HG02642 (cell line): Measurements from ENCODE around the gene GPR132.
"Not testable (repeated sequence)": the region's sequence is repeated elsewhere in the genome, so short reads cannot be mapped to it uniquely, and the experiment has no call there.

Source experiments
- ATAC-seq: cut with Tn5 transposase; IDR thresholded peaks from one replicate; pipeline ENCODE4 v1.9.1; 2021; ENCODE audit warnings: mild to moderate bottlenecking; ENCODE audit not compliant: unreplicated experiment, poor library complexity

The GPR132 gene, protein sequence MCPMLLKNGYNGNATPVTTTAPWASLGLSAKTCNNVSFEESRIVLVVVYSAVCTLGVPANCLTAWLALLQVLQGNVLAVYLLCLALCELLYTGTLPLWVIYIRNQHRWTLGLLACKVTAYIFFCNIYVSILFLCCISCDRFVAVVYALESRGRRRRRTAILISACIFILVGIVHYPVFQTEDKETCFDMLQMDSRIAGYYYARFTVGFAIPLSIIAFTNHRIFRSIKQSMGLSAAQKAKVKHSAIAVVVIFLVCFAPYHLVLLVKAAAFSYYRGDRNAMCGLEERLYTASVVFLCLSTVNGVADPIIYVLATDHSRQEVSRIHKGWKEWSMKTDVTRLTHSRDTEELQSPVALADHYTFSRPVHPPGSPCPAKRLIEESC

DNA sequence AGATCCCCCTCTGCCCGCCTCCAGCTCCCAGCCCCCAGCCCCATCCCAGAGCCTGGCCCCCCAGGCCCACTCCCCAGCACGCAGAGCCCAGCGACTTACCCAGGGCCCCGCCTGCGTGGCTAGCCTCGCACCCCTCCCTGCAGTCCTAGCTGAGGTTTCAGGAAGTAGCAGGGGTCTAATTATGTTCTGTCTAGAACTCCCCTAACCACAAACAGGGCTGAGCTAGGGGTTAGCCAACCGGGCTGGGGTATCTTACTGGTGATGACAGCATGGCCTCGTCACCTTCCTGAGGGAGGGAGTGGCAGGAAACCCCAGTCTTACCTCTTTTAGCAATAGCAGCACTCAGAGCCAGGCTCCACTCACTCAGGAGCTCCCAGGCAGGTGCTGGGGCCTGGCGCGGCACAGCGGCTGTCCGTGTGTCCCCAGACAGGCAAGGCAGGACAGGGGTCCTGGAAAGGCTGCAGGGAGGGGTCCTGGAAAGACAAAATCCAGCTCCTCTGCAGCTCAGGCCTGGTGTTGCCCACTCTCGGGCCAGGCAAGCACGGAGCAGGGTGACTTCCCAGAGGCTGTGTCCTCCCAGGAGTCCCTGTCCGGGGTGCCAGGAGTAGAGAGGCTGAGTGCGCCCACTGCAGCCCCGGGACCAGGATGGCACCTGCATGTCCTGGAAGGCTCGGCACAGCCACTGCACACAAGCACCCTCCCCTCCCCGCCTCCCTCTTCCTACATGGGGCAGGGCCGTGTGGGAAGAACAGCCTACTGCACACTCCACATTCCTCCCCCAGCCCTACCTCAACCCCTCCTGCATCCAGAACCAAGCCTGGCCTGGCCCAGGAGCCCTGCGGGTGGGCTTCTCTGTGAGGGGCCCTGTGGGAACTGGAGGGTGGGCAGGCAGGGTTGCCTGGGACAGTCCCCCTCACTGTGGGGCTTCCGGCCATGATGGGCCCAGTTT lies at the start of gene GPR132:
GPR132 (minus strand) TSS at position 151 of the 949 bp plus-strand sequence. CDS start 10,010 bp downstream, outside the sequence.
- ATAC-seq, result peak; percentile 38

- ATAC-seq, result not testable (repeated sequence)
Observed at GRCh38 chr14:105109243-105109642, 44.0 kb upstream of the GPR132 start.

DNA sequence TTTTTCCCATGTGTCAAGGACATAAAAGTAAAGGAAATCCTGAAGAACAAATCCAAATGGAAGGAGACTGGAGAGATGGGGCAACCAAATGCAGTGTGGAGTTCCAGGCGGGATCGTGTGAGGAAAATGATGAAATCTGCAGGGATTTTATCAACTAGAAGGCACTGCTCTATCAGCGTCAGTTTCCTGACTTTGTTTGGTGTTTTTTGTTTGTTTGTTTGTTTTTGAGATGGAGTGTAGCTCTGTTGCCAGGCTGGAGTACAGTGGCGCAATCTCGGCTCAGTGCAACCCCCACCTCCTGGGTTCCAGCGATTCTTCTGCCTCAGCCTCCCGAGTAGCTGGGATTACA lies 43.3 kb upstream of the GPR132 start:
- ATAC-seq, result no peak

GRCh38 chr14:105107781-105108515 lies 42.7 kb upstream of the GPR132 start:
- no peak for ATAC-seq

- no peak for ATAC-seq
Observed at GRCh38 chr14:105107351-105107750, 42.1 kb upstream of the GPR132 start.

GRCh38 chr14:105105158-105105557 lies 39.9 kb upstream of the GPR132 start:
- ATAC-seq, result no peak

DNA sequence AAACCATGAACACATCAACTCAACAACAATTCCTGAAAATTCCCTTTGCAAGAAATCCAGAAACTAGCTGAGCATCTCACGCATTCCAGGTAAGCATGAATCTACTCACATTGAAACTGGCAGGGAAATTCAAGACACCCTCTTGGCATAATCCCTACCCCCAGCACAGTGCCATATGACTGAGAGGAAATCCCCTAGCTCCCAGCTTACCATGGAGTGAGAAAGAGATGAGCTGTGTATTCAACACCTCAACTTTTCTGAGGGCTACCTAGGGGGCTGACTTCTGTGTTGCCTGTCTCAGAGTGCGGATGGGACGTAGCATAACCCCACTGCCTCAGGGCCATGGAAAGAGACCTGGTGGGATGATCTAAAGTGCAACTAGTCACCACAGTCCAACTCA lies 37.7 kb upstream of the GPR132 start:
- no peak for ATAC-seq

- no peak for ATAC-seq
Observed at GRCh38 chr14:105102361-105102870, 37.2 kb upstream of the GPR132 start.

DNA sequence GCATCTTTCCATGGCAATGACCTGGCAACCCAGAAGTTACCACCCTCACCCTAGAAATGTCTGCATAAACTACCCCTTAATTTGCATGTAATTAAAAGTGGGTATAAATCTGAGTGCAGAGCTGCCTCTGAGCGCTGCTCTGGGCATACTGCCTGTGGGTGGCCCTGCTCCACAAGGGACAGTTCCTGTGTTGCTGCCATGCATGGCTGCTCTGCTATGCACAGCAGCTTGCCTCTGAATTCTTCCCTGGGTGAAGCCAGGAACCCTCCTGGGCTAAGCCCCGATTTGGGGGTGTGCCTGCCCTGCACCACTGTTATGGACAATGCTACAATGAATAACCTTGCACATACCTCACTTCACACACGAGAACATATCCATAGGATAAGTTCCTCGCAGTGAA lies 35.7 kb upstream of the GPR132 start:
- no peak for ATAC-seq

GRCh38 chr14:105099778-105100177 lies 34.5 kb upstream of the GPR132 start:
- no peak for ATAC-seq

DNA sequence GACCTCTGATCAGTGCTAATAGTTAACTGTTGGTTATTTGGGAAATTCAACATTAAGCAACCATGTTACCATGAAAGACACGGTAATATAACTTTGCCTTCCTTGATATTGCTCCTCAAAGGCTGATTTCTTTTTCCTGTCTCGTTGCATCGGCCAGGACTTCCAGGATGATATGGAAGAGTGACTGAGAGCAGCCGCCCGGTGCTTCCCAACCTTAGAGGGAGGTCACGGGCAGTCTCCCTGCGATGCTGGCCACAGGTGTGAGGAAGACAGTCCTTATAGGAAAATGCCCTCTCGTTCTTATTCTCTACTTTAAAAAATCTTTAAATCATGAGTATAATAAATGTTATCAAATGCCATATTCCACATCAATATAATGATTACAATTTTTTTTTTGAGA lies 33.1 kb upstream of the GPR132 start:
- ATAC-seq, result no peak

GRCh38 chr14:105097794-105098127 lies 32.5 kb upstream of the GPR132 start:
- ATAC-seq, result no peak

DNA sequence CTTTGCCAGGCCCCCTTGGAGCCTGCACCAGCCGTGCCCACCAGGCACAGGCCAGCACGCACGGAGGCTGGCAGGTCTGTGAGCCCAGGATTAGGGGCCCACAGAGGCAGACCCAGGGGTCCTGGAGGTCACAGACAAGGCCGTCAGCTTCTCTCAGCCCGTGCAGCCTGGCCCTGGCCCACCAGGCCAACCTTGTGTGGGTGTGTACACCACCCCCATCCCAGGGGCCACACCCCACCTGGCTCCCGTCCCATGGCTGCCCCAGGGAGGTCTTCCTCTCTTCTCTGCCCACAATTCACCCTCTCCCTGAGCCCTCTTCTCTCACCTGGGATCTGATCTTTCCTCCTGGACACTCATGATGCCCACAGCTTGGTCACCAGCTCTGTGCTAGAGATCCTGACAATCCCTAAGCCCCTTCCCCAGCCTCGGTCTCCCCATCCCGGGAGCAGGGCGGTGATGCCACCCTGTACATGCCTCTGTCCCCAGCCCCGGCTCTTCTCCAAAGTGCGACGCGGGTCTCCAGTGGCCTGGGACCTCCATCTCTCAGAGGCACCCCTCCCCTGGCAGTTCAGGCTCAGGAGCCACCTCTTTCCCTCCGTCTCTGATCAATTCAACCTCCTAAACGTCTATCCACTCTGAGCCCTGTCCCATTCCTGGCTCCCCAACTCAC lies 31.1 kb upstream of the GPR132 start:
- no peak for ATAC-seq

GRCh38 chr14:105095236-105095805 lies 30.1 kb upstream of the GPR132 start:
- ATAC-seq, result no peak

DNA sequence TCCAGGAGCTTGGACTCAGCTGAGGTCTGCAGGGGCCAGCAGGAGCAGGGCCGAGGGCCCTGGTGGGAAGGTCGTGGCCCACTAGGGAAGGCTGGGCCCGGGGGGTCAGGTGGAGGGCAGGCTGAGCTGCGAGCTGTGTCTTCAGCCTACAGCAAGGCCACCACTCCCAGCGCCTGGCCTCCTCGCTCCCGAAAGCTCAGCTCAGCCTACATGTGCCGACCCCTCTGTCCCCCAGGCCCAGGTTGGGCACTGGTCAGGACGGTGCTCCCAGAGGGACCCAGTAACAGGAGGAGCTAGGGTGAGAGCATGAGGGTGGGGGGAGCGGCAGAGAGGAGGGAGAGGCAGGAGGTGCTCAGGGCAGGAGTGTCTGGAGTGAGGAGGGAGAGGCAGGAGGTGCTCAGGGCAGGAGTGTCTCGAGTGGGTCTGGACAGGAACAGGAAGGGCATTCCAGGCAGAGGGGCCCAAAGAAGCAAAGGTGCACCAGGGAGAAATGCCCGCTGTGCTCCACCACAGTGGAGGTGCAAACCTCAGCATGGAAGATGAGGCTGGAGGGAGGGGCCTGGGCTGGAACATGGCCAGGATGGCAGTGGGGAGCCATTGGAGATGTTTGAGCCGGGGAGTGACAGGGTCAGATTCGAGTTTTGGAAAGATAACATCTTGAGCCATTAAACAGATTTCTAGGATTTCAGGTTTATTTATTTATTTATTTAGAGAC lies 29.1 kb upstream of the GPR132 start:
- no peak for ATAC-seq

GRCh38 chr14:105093431-105094192 lies 28.4 kb upstream of the GPR132 start:
- ATAC-seq, result peak; percentile 62

GRCh38 chr14:105093038-105093430 lies 27.8 kb upstream of the GPR132 start:
- peak; percentile 41 for ATAC-seq
